ENCODE data around the gene LENG8.

- no peak for TF ChIP-seq JUND (IDR thresholded peaks at IDR 0.05; ENCODE audit: low read length)
- TF ChIP-seq JUN (IDR thresholded peaks at IDR 0.05; ENCODE audit: low read depth, low read length), result no peak
- no peak for TF ChIP-seq YY1 (IDR thresholded peaks at IDR 0.05; ENCODE audit: low read depth, low read length)
- TF ChIP-seq RAD21 (IDR thresholded peaks at IDR 0.05 in 1 of 2, conservative IDR thresholded peaks at IDR 0.05 in 1 of 2; ENCODE audit: low read depth in 2 of 2, low read length in 2 of 2), result no peak
- TF ChIP-seq NANOG (IDR thresholded peaks at IDR 0.05; ENCODE audit: insufficient read depth, low read depth, low read length, poor library complexity, severe bottlenecking), result no peak
- TF ChIP-seq SRF (IDR thresholded peaks at IDR 0.05; ENCODE audit: low read depth, low read length), result no peak
- TF ChIP-seq EZH2 (IDR thresholded peaks at IDR 0.05; ENCODE audit: low read depth, low read length, severe bottlenecking), result no peak
- TF ChIP-seq POLR2AphosphoS5 (IDR thresholded peaks at IDR 0.05; ENCODE audit: low read depth, low read length), result no peak; the same call in 1 of the 2 replicates
- TF ChIP-seq TCF12 (IDR thresholded peaks at IDR 0.05; ENCODE audit: low read depth, low read length), result no peak
- TF ChIP-seq CTCF (IDR thresholded peaks at IDR 0.05; ENCODE audit: control extremely low read depth in 1 of 3, insufficient read depth in 1 of 3, low read depth in 1 of 3, low read length in 3 of 3), result no peak
- no peak for TF ChIP-seq CEBPB (IDR thresholded peaks at IDR 0.05; ENCODE audit: low read depth, low read length)
These were observed 14.6 kb downstream of the LENG8 start, which contains the start of gene LENG9 for GRCh38 chr19:54463531-54464043.

Measured in H1 (cell line).